Activated gamma-delta T cell (primary cell): ENCODE data around the gene WARS2.

ENCODE experiments used
- DNase-seq: peaks from one replicate; lab custom pipeline; 2025; lab: John Stamatoyannopoulos, UW

The WARS2 gene

DNA sequence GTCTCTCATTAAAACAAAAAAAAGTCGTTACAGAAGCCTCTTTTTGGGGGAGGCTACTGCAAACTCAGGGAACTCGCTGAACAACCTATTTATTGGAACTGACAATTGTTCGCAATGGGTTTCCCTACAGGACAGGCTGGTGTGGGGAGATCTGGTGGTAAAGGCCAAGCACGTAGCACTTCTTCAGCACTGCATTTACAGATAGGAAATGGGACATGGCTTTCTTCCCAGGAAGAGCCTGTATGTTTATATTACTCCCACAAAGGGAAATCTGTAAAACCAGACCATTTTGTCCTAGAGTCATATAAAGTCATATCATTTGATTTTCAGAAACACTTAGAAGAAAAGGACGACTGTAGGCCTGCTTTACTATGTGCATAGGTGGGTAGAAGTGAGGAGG lies 113.5 kb downstream of the WARS2 start:
- no peak for DNase-seq

GRCh38 chr1:119015547-119015946 lies 124.9 kb downstream of the WARS2 start:
- no peak for DNase-seq

GRCh38 chr1:119012383-119012782 lies 128.1 kb downstream of the WARS2 start:
- DNase-seq = no peak

DNA sequence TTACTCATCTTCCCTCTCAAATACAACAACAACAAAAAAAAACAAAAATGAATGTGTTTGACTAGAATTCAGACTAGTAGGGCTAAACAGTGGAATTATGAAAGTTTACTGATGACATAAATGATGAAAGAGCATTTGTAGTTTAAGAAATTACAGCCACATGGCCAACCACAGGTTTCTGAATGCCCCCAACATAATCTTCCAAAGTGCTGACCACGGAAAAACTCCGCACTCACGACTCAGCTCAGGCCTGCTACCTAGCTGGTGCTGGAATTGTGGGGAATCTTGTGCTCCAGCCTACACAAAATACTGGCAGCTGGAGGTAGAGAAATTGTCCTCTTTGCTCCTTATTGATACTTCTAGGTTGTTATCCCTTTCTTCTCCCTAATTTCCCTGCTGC lies 128.7 kb downstream of the WARS2 start:
- no peak for DNase-seq

GRCh38 chr1:119011116-119011515 lies 129.3 kb downstream of the WARS2 start:
- no peak for DNase-seq

DNA sequence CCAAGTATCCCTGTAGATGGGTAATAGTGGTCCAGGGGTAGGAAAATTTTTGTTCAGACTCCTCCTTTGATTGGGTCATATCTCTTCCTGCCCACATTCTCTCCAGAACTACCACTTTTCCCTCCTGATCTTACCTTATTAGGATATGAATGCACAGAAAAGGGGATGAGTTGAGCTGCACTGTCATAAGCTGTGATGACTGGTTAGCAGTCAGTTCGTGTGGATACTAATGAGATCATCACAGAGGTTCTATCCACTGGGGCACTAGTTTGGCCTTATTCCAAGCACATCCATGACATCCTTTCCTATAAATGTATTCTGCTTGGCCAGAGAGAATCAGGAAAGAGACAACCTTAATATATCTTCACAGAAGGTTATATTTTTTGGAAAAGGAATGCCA lies 130.3 kb downstream of the WARS2 start:
- no peak for DNase-seq

GRCh38 chr1:119009312-119009655 lies 131.2 kb downstream of the WARS2 start:
- no peak for DNase-seq

- no peak for DNase-seq
These were observed 131.8 kb downstream of the WARS2 start for GRCh38 chr1:119008483-119009311.

- DNase-seq = no peak
These were observed 132.6 kb downstream of the WARS2 start for GRCh38 chr1:119007670-119008482.

- DNase-seq = no peak
These were observed 133.1 kb downstream of the WARS2 start for GRCh38 chr1:119007339-119007669.

DNA sequence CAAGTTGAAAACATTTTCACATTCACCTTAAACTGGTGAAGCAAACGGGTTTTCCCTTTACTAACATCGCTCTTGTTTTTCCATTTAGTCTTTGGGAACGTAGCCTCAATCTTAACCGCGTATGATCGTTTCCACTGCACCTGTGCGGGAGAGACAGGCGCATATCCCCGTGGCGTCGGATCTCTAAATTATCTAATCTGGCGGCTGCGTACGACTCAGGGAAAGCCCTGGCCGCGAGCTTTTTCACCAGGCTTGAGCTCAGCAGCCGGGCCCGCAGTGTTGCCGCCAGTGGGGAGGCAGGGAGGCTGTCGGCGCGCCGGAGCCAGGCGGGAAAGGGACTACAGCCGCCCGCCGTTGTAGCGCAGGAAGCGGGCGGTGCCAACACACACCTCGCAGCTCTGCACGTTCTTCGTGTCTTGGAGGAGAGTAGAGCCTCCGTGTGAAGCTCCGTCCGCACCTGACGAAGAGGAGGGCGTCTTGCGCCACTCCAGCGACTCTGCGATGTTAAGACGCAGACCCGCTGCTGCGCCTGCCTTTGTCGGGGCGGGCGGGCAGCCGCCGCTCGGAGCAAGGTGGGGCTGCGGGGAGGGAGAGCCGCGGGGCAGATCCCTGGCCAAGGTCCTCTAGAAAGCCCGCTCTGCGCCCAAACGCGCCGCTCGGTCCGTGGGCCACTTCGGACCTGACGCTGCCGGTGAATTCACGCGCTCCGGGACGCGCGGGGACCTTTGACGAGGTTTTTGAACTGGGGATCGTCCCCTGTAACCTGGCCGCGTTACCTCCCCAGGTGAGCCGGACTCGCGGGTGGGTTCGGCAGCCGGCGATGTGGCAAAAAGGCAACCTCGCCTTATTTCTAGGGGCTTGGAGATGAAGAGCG lies 133.8 kb downstream of the WARS2 start:
- DNase-seq = no peak

GRCh38 chr1:119005724-119006405 lies 134.6 kb downstream of the WARS2 start:
- DNase-seq = no peak

DNA sequence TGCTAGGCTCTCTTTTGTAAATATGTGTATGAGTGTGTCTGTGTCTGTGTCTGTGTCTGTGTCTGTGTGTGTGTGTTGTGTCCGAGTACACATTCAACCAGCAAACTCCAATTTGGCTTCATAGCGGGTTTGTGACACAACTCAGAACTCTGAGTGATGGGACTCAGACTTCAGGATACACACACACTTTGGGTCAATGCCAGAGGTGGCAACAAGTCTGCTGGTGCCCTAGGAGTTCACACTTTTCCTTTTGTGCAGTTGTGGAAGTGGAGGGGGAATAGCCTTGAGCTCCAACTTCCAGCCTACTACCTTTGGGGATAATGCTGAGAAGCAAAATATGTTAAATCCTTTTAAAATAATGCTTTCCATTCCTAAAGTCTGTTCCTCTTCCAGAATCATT lies 135.7 kb downstream of the WARS2 start:
- no peak for DNase-seq

- no peak for DNase-seq
These were observed 136.3 kb downstream of the WARS2 start for GRCh38 chr1:119004129-119004527.

GRCh38 chr1:119003413-119004128 lies 136.9 kb downstream of the WARS2 start:
- no peak for DNase-seq

- DNase-seq = no peak
These were observed 138.3 kb downstream of the WARS2 start for GRCh38 chr1:119002028-119002686.

GRCh38 chr1:119001181-119002027 lies 139.0 kb downstream of the WARS2 start:
- DNase-seq = no peak

DNA sequence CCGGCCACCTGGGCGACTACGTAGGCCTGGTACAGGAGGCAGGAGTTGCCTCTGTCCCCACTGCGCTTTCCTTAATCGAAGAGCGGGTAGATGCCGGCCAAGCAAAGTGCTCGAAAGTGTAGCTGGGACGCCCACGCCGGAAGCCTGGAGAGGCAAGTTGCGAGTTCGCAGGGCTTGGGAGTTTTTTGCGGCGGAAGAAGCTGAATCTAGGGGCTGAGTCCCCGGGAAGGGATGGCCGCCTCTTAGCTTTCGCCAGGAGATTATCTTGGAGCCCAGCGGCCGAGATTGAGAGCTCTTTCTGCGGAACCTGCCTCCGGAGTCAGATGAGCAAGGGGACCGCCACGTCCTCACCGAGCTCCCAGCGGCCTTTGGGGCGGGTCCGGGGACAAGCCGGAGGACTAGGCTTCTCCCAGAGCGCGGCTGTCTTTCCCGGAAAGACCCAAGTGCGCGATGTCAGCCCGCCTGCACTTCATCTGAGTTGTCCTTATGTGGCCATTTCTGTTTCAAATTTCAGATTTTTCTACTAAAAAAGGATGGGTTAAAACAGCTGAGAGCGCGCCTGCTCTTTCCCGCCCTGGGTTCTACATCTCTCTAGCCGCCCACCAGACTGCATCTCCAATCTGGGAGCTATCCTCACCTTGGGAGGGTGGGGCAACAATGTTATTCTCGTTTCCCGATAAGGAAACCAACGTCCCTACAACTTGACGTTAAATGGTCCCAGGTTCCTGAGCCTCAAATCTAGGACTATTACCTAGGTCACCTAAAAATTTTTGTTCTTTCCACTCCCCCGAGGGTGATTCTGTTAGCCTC lies 139.9 kb downstream of the WARS2 start:
- no peak for DNase-seq
